GM11168 (cell line): ENCODE measurements around the gene TPM1.

ENCODE experiments used
- in situ Hi-C: fragments of 300-500 bp; cut with MboI; formaldehyde crosslinking; loops from one replicate; pipeline ENCODE4 v1.12.0; 2022; ENCODE audit warnings: low sequenced_read_pairs; ENCODE audit not compliant: unreplicated experiment

Gene TPM1

DNA sequence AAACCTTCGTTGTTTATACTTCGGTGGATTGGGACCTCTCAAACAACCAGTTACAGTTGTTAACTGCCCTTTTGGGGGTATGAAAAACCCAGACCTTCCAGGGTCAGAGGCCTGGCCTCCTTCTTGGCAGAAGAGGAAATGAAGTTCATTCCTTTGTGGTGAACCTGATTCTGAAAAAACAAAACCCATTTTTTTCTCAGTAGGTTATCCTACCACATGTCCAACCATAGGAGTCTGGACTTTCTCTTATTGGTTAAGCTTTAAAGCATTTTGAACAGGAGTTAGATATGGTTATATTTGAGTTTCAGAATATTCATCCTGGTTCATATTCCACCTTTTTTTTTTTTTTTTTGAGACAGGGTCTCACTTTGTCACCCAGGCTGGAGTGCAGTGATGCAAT lies 71.9 kb downstream of the TPM1 start:
- in situ Hi-C loops = no loop called here
